GM12878 (cell line): ENCODE data around the gene SFXN4. TPM values are rescaled to one million over a fixed set of nuclear protein-coding genes. Genes with fewer than 3 reads are reported as not detected.

Source experiments
- ATAC-seq: fragments of 200-7000 bp; cut with Tn5 transposase; 3 replicates; pipeline ENCODE4 v1.9.1; 2020; ENCODE audit warnings: mild to moderate bottlenecking, moderate library complexity
- BruUV-seq: library from RNA; stranded (reverse); fragments of 400-500 nt; replicated peaks from 2 replicates; lab custom pipeline; 2021; lab: Mats Ljungman, UMichigan
- CTCF ChIA-PET: fragments of 300-600 bp; sonication (Branson Sonifier 250); formaldehyde crosslinking; extraction: SDS; loops from one replicate; lab custom pipeline; 2021; ENCODE audit warnings: inconsistent platforms; lab: Yijun Ruan, JAX
- POLR2A ChIA-PET: fragments of 350-600 bp; formaldehyde crosslinking; extraction: SDS; loops from one replicate; lab custom pipeline; 2021; ENCODE audit warnings: inconsistent platforms; lab: Charles Lee
- RAD21 ChIA-PET: fragments of 300-600 bp; sonication (Branson Sonifier 250); formaldehyde crosslinking; loops from one replicate; lab custom pipeline; 2023; ENCODE audit warnings: antibody characterized with exemption; ENCODE audit not compliant: unreplicated experiment; lab: Charles Lee
- SMC1A ChIA-PET: fragments of 300-600 bp; sonication (Branson Sonifier 250); formaldehyde crosslinking; loops from one replicate; lab custom pipeline; 2023; ENCODE audit not compliant: unreplicated experiment, uncharacterized antibody; lab: Charles Lee
- DNase-seq: peaks from one replicate; pipeline ENCODE4 v3.0.0-alpha.2; 2011; ENCODE audit warnings: low read depth, low spot score
- FAIRE-seq: peaks from 3 replicates; lab custom pipeline; 2011; peaks lifted over from hg19 to GRCh38; lab: Jason Lieb, UNC
- H2AFZ ChIP-seq: 2 replicates; pipeline ENCODE4 v1.6.0; 2011; ENCODE audit warnings: low read depth, low read length, control low read depth; ENCODE audit not compliant: control insufficient read depth
- H3K27ac ChIP-seq: 2 replicates; pipeline ENCODE4 v1.5.1; 2011; ENCODE audit warnings: control low read depth; ENCODE audit not compliant: control insufficient read depth, insufficient read depth
- H3K27me3 ChIP-seq, 2 experiments: replicated peaks in 1 of 2; 2 replicates each; pipeline versions ENCODE4 v1.6.0 to v1.6.1; 2011; ENCODE audit warnings: low read length in 1 of 2; ENCODE audit not compliant: control insufficient read depth in 2 of 2, insufficient read depth in 2 of 2
- H3K36me3 ChIP-seq, 2 experiments: 2 replicates each; pipeline ENCODE4 v1.5.1; 2011; ENCODE audit warnings: low read length in 1 of 2; ENCODE audit not compliant: control insufficient read depth in 2 of 2, insufficient read depth in 2 of 2
- H3K4me1 ChIP-seq: 2 replicates; pipeline ENCODE4 v1.6.1; 2011; ENCODE audit warnings: mild to moderate bottlenecking, low read length, moderate library complexity, mixed read lengths; ENCODE audit not compliant: control insufficient read depth, insufficient read depth
- H3K4me2 ChIP-seq: 2 replicates; pipeline ENCODE4 v1.6.0; 2011; ENCODE audit warnings: control low read depth; ENCODE audit not compliant: control insufficient read depth, insufficient read depth
- H3K4me3 ChIP-seq: fragments of 200-600 bp; sonication (generic); 2 replicates; pipeline ENCODE4 v1.5.1; 2016
- H3K79me2 ChIP-seq: 2 replicates; pipeline ENCODE4 v1.6.0; 2011; ENCODE audit warnings: low read length; ENCODE audit not compliant: control insufficient read depth, insufficient read depth
- H3K9ac ChIP-seq: 2 replicates; pipeline ENCODE4 v1.8.0; 2011; ENCODE audit warnings: low read length, control low read depth, mixed read lengths; ENCODE audit not compliant: control insufficient read depth, insufficient read depth
- H3K9me3 ChIP-seq: replicated peaks from 3 replicates; pipeline ENCODE4 v1.5.1; 2011; ENCODE audit warnings: mild to moderate bottlenecking, low read length; ENCODE audit not compliant: control insufficient read depth, insufficient read depth
- H4K20me1 ChIP-seq: 2 replicates; pipeline ENCODE4 v1.6.0; 2011; ENCODE audit not compliant: control insufficient read depth, insufficient read depth
- ASH2L ChIP-seq: fragments of 300-600, 200-600 bp; sonication (generic); IDR thresholded peaks from 2 replicates; pipeline ENCODE4 v1.6.1; 2017; ENCODE audit warnings: low read depth, mild to moderate bottlenecking, borderline replicate concordance
- CHD2 ChIP-seq: IDR thresholded peaks from 2 replicates; pipeline ENCODE4 v1.6.1; 2011; ENCODE audit warnings: low read depth, low read length, improper control_type of control experiment, borderline replicate concordance
- CREM ChIP-seq: IDR thresholded peaks from 2 replicates; pipeline ENCODE4 v1.6.1; 2014; ENCODE audit warnings: antibody characterized with exemption, low read depth
- EGR1 ChIP-seq, 2 experiments: IDR thresholded peaks; 1 replicate in 1 of 2; 2 replicates in 1 of 2; pipeline ENCODE4 v1.6.1; 2011 to 2012; ENCODE audit warnings: low read depth in 2 of 2, low read length in 2 of 2, borderline replicate concordance in 1 of 2, mild to moderate bottlenecking in 1 of 2, moderate library complexity in 1 of 2
- GATAD2B ChIP-seq: fragments of 450-650 bp; conservative IDR thresholded peaks from 2 replicates; pipeline ENCODE4 v1.6.1; 2017; ENCODE audit warnings: low read depth, mild to moderate bottlenecking, moderate library complexity
- IKZF1 ChIP-seq: fragments of 450-650 bp; conservative IDR thresholded peaks from 2 replicates; pipeline ENCODE4 v1.6.1; 2017; ENCODE audit warnings: antibody characterized with exemption, mild to moderate bottlenecking
- POU2F2 ChIP-seq: IDR thresholded peaks from 3 replicates; pipeline ENCODE4 v1.6.1; 2011; ENCODE audit warnings: low read depth, mild to moderate bottlenecking, low read length, borderline replicate concordance
- RBBP5 ChIP-seq: fragments of 200-600 bp; sonication (generic); conservative IDR thresholded peaks from 2 replicates; pipeline ENCODE4 v1.6.1; 2016
- SREBF1 ChIP-seq: IDR thresholded peaks from 2 replicates; pipeline ENCODE4 v1.6.1; 2012; ENCODE audit warnings: mild to moderate bottlenecking, low read length
- TCF7 ChIP-seq: IDR thresholded peaks from 2 replicates; pipeline ENCODE4 v1.6.1; 2014; ENCODE audit warnings: antibody characterized with exemption, borderline replicate concordance
- WGBS: methylation state at CpG from one replicate; pipeline ENCODE4 v1.1.6; 2016; ENCODE audit warnings: low lambda C conversion rate; ENCODE audit not compliant: insufficient replicate concordance, insufficient coverage; ENCODE audit errors: missing lambda C conversion rate; 5-methylcytosine and 5-hydroxymethylcytosine counted together
- in situ Hi-C: fragments of 300-500 bp; cut with MboI; formaldehyde crosslinking; loops from 9 replicates; pipeline ENCODE4 v1.14.3; 2018; ENCODE audit warnings: mixed read lengths
- intact Hi-C: fragments of 100-400 bp; cut with micrococcal nuclease; formaldehyde crosslinking; loops from one replicate; pipeline ENCODE4 v1.14.2; 2022; ENCODE audit not compliant: unreplicated experiment
- polyA plus RNA-seq, 11 experiments: library from polyadenylated mRNA; depleted of rRNA in 4 of 11; unstranded in 6 of 11; stranded (reverse) in 5 of 11; fragments of >200 nt; fragmentation: Nextera tagmentation in 4 of 11; fragmentation: Illumina TruSeq in 1 of 11; extraction: Ambion mirVana in 4 of 11; extraction: Trizol in 1 of 11; gene quantifications; 1 replicate in 1 of 11; 2 replicates in 10 of 11; pipeline versions ENCODE4 v1.2.1 to v1.2.3, GENCODE V29; 2011 to 2016; ENCODE audit warnings: inconsistent platforms in 2 of 11, missing spikeins in 2 of 11, low read depth in 1 of 11
- total RNA-seq, 4 experiments: library from RNA; depleted of rRNA in 3 of 4; stranded (reverse); fragments of >200 nt in 3 of 4; fragmentation: Illumina TruSeq in 1 of 4; extraction: Trizol in 1 of 4; gene quantifications; 2 replicates each; pipeline versions ENCODE4 v1.2.1 to v1.2.3, GENCODE V29; 2013 to 2021
- TF ChIP-seq, protein P1 (sequence below): fragments of 450-650 bp; formaldehyde crosslinking; IDR thresholded peaks from 2 replicates; pipeline ENCODE4 v1.4.0; 2022; ENCODE audit warnings: mild to moderate bottlenecking, moderate library complexity
- TF ChIP-seq, protein P2 (sequence below): IDR thresholded peaks from 2 replicates; pipeline ENCODE4 v1.6.1; 2011; ENCODE audit warnings: borderline replicate concordance, low read depth, mild to moderate bottlenecking, moderate library complexity, low read length; ENCODE audit not compliant: insufficient read depth, poor library complexity, severe bottlenecking
- TF ChIP-seq, protein P3 (sequence below): fragments of 450-650 bp; IDR thresholded peaks from 2 replicates; pipeline ENCODE4 v1.6.1; 2016; ENCODE audit warnings: mild to moderate bottlenecking, moderate library complexity, borderline replicate concordance

The SFXN4 gene
- total and polyA plus RNA-seq, 10 of the 15 experiments (the other 5 are each of a cell fraction or from before 2014, with no cell fraction given): 40.7 to 111 (median 48.8) TPM

DNA sequence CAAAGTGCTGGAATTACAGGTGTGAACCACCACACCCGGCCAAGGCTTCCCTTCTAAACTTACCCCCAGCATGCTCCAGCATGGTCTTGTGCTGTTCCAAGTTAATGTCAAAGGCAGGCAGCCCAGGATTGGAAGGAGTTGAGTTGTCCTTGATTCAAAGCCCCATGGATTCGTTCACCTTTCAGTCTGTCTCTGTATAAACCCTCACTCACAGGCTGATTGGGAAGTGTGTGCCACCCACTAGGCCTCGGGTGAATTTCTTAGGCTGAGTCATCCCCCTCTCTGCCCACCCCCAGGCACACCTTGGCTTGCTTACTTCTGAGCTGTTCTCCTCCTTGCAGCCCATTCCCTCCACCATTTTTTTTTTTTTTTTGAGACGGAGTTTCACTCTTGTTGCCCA lies 26.4 kb upstream of the SFXN4 start:
- CTCF ChIA-PET: interaction anchor here (4.3 kb wide), 1 partner anchor 7 kb away, joined by 51 read pairs; no protein-coding TSS in a partner anchor
- peaks cover 14% of the 10 kb centered on the region for H3K4me1 ChIP-seq
- H3K27ac ChIP-seq: no peak overlapping the region
- SMC1A ChIA-PET: interaction anchor here (4.3 kb wide), 1 partner anchor 7 kb away, joined by 30 read pairs; no protein-coding TSS in a partner anchor
- POLR2A ChIA-PET: interaction anchor here (0.6 kb wide), 2 partner anchors 27 to 30 kb away, joined by 3 to 5 read pairs; no protein-coding TSS in a partner anchor
- in situ Hi-C loops (loop anchor here (25.0 kb wide), 1 partner anchor 630 kb away; no protein-coding TSS in a partner anchor), intact Hi-C loops (no loop called here)
- H3K4me2 ChIP-seq: no peak overlapping the region
- TF ChIP-seq, protein P1, sequence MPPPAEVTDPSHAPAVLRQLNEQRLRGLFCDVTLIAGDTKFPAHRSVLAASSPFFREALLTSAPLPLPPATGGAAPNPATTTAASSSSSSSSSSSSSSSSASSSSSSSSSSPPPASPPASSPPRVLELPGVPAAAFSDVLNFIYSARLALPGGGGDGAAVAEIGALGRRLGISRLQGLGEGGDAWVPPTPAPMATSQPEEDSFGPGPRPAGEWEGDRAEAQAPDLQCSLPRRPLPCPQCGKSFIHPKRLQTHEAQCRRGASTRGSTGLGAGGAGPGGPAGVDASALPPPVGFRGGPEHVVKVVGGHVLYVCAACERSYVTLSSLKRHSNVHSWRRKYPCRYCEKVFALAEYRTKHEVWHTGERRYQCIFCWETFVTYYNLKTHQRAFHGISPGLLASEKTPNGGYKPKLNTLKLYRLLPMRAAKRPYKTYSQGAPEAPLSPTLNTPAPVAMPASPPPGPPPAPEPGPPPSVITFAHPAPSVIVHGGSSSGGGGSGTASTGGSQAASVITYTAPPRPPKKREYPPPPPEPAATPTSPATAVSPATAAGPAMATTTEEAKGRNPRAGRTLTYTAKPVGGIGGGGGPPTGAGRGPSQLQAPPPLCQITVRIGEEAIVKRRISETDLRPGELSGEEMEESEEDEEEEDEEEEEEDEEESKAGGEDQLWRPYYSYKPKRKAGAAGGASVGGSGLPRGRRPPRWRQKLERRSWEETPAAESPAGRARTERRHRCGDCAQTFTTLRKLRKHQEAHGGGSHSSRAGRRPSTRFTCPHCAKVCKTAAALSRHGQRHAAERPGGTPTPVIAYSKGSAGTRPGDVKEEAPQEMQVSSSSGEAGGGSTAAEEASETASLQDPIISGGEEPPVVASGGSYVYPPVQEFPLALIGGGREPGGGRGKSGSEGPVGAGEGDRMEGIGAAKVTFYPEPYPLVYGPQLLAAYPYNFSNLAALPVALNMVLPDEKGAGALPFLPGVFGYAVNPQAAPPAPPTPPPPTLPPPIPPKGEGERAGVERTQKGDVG (CRISPR knock-in tag): no peak
- TF ChIP-seq GATAD2B: no peak
- TF ChIP-seq, protein P2, sequence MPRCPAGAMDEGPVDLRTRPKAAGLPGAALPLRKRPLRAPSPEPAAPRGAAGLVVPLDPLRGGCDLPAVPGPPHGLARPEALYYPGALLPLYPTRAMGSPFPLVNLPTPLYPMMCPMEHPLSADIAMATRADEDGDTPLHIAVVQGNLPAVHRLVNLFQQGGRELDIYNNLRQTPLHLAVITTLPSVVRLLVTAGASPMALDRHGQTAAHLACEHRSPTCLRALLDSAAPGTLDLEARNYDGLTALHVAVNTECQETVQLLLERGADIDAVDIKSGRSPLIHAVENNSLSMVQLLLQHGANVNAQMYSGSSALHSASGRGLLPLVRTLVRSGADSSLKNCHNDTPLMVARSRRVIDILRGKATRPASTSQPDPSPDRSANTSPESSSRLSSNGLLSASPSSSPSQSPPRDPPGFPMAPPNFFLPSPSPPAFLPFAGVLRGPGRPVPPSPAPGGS: no peak
- no peak for TF ChIP-seq CREM
- TF ChIP-seq, protein P3, sequence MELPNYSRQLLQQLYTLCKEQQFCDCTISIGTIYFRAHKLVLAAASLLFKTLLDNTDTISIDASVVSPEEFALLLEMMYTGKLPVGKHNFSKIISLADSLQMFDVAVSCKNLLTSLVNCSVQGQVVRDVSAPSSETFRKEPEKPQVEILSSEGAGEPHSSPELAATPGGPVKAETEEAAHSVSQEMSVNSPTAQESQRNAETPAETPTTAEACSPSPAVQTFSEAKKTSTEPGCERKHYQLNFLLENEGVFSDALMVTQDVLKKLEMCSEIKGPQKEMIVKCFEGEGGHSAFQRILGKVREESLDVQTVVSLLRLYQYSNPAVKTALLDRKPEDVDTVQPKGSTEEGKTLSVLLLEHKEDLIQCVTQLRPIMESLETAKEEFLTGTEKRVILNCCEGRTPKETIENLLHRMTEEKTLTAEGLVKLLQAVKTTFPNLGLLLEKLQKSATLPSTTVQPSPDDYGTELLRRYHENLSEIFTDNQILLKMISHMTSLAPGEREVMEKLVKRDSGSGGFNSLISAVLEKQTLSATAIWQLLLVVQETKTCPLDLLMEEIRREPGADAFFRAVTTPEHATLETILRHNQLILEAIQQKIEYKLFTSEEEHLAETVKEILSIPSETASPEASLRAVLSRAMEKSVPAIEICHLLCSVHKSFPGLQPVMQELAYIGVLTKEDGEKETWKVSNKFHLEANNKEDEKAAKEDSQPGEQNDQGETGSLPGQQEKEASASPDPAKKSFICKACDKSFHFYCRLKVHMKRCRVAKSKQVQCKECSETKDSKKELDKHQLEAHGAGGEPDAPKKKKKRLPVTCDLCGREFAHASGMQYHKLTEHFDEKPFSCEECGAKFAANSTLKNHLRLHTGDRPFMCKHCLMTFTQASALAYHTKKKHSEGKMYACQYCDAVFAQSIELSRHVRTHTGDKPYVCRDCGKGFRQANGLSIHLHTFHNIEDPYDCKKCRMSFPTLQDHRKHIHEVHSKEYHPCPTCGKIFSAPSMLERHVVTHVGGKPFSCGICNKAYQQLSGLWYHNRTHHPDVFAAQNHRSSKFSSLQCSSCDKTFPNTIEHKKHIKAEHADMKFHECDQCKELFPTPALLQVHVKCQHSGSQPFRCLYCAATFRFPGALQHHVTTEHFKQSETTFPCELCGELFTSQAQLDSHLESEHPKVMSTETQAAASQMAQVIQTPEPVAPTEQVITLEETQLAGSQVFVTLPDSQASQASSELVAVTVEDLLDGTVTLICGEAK: no peak
- no peak for TF ChIP-seq IKZF1
- TF ChIP-seq TCF7: no peak
- TF ChIP-seq RBBP5: no peak
- TF ChIP-seq ASH2L: no peak
- no peak for TF ChIP-seq EGR1 (IDR thresholded peaks at IDR 0.05; ENCODE audit: borderline replicate concordance in 1 of 2, low read depth in 2 of 2, low read length in 2 of 2)
- TF ChIP-seq SREBF1: no peak
- TF ChIP-seq POU2F2: no peak
- no peak for TF ChIP-seq CHD2
- H3K9ac ChIP-seq: no peak overlapping the region
- H4K20me1 ChIP-seq: no peaks in the 10 kb centered on the region
- BruUV-seq: no TSS peak
- H3K36me3 ChIP-seq: no peaks in the 10 kb centered on the region
- H3K4me3 ChIP-seq: no peak overlapping the region
- H3K79me2 ChIP-seq: no peaks in the 10 kb centered on the region
- FAIRE-seq (no peak), ATAC-seq (peak; percentile 17; the same call in 1 of the 3 replicates), DNase-seq (no peak)
- RAD21 ChIA-PET: no interaction called here
- no peaks in the 10 kb centered on the region for H3K9me3 ChIP-seq
- 33% methylated on average over 3 of the region's 4 CpGs for WGBS
- H3K27me3 ChIP-seq: no peaks in the 10 kb centered on the region
- no peak overlapping the region for H2AFZ ChIP-seq
